ENCODE measurements around the gene ABCF2.
A peak's percentile ranks its signal among the peaks of the same experiment; 100 is the strongest.

Gene ABCF2

DNA sequence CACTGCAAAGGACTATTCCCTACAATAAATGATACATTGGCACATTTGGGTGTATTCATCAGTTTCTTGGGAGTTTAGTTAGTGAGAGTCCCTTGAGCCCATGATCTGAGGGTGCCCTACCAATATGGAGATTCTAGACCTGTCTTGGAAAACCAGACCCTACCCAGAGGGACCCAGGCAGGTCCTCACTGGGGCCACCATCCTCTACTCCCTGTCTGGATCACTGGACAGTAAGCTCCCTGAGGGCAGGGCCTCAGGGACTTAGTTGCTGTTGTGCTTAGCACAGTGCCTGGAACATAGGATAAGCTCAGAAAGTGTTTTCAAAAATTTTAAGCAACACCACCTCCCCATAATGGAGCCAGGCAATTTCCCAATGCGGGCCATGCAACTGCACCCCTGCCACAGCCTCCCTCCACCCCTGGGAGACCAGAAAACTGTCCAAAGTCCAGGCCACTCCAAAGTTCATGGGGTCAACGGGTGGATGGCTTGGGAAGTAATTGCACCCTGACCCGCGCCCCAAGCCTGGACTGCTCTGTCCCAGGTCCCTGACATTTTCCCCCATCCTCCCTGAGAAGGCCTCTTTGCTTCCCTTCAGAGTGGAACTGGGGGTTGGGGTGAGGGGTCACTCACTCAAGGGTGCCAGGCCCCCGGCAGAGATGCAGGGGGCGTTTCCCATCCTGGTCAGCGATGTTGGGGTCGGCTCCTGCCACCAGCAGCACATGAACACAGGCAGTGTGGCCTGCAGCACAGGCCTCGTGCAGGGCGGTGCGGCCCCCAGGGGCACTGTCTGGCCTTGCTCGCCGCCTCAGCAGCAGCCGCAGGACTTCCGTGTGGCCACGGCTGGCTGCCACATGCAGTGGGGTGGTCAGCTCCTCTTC lies 41.0 kb downstream of the ABCF2 start:
- TF ChIP-seq CTCF (IDR thresholded peaks at IDR 0.05; ENCODE audit: low read depth, low read length): no peak
- no peaks in the 10 kb centered on the region for H3K36me3 ChIP-seq
- no peaks in the 10 kb centered on the region for H3K27me3 ChIP-seq
- no peak for DNase-seq
- H3K9me3 ChIP-seq: no peaks in the 10 kb centered on the region
- H3K4me1 ChIP-seq: no peaks in the 10 kb centered on the region
- H3K4me3 ChIP-seq (ENCODE audit: low read depth, low read length): no peak overlapping the region

GRCh38 chr7:151181011-151181431 lies 46.0 kb downstream of the ABCF2 start:
- Histone ChIP-seq H3K4me3 (ENCODE audit: low read depth, low read length) (no peak overlapping the region), H3K27me3 (no peaks in the 10 kb centered on the region), H3K4me1 (no peaks in the 10 kb centered on the region), H3K9me3 (no peaks in the 10 kb centered on the region), H3K36me3 (no peaks in the 10 kb centered on the region)
- no peak for TF ChIP-seq CTCF (IDR thresholded peaks at IDR 0.05; ENCODE audit: low read depth, low read length)
- DNase-seq: peak; percentile 13

- Histone ChIP-seq H3K4me3 (ENCODE audit: low read depth, low read length) (no peak overlapping the region), H3K36me3 (no peaks in the 10 kb centered on the region), H3K4me1 (no peaks in the 10 kb centered on the region), H3K9me3 (no peaks in the 10 kb centered on the region), H3K27me3 (no peaks in the 10 kb centered on the region; the same call in 1 of the 2 replicates)
- TF ChIP-seq CTCF (IDR thresholded peaks at IDR 0.05; ENCODE audit: low read depth, low read length): no peak
- no peak for DNase-seq
Measured at GRCh38 chr7:151179946-151180345, 47.1 kb downstream of the ABCF2 start.

- Histone ChIP-seq H3K27me3 (peaks cover 3% of the 10 kb centered on the region; the same call in 1 of the 2 replicates), H3K9me3 (no peaks in the 10 kb centered on the region), H3K4me1 (no peaks in the 10 kb centered on the region), H3K36me3 (no peaks in the 10 kb centered on the region), H3K4me3 (ENCODE audit: low read depth, low read length) (no peak overlapping the region)
- no peak for DNase-seq
- TF ChIP-seq CTCF (IDR thresholded peaks at IDR 0.05; ENCODE audit: low read depth, low read length): no peak
Measured at GRCh38 chr7:151179287-151179860, 47.6 kb downstream of the ABCF2 start.

- H3K27me3 ChIP-seq: peaks cover 3% of the 10 kb centered on the region; the same call in 1 of the 2 replicates
- DNase-seq: no peak
- TF ChIP-seq CTCF (IDR thresholded peaks at IDR 0.05; ENCODE audit: low read depth, low read length): no peak
- H3K4me3 ChIP-seq (ENCODE audit: low read depth, low read length): no peak overlapping the region
- no peaks in the 10 kb centered on the region for H3K9me3 ChIP-seq
- no peaks in the 10 kb centered on the region for H3K36me3 ChIP-seq
- H3K4me1 ChIP-seq: no peaks in the 10 kb centered on the region
Measured at GRCh38 chr7:151178831-151179230, 48.2 kb downstream of the ABCF2 start.

DNA sequence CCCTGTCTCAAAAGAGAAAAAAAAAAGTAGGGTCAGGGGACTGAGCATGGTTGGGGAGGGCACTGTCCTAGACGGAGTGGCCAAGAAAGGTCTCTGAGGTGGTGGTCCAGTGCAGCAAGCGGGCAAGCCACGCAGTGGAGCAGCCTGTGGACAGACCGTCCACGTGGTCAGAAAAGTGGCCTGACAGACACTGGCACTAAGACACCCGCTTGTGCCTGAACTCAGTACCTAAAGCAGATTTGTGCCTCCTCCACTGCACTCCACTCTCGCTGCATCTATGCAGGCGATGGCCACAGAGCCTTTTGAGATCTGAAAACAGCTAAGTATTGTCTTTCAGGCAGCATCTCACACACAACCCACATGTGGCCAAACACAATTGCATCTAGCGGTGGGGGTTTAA lies 48.8 kb downstream of the ABCF2 start:
- Histone ChIP-seq H3K4me3 (ENCODE audit: low read depth, low read length) (no peak overlapping the region), H3K9me3 (no peaks in the 10 kb centered on the region), H3K27me3 (peaks cover 8% of the 10 kb centered on the region), H3K4me1 (no peaks in the 10 kb centered on the region), H3K36me3 (no peaks in the 10 kb centered on the region)
- DNase-seq: no peak
- TF ChIP-seq CTCF (IDR thresholded peaks at IDR 0.05; ENCODE audit: low read depth, low read length): no peak
